H1 (cell line): Measurements from ENCODE around the gene PRR5L. TPM values are rescaled to one million over a fixed set of nuclear protein-coding genes. Genes with fewer than 3 reads are reported as not detected.
A peak's percentile ranks its signal among the peaks of the same experiment; 100 is the strongest.

Source experiments
- CTCF ChIA-PET: fragments of 300-600 bp; sonication (Branson Sonifier 250); formaldehyde crosslinking; loops from one replicate; lab custom pipeline; 2021; ENCODE audit not compliant: partially characterized antibody; lab: Charles Lee
- POLR2A ChIA-PET: fragments of 300-600 bp; sonication (Branson Sonifier 250); formaldehyde crosslinking; loops from one replicate; lab custom pipeline; 2021; ENCODE audit warnings: inconsistent platforms; ENCODE audit not compliant: partially characterized antibody; lab: Charles Lee
- DNase-seq, 2 experiments: peaks; one replicate each; pipeline versions ENCODE4 v3.0.0 to v3.0.0-alpha.2; 2010 to 2022; ENCODE audit warnings: low spot score in 2 of 2, low read depth in 1 of 2, mixed read lengths in 1 of 2
- FAIRE-seq: peaks from 2 replicates; lab custom pipeline; 2011; peaks lifted over from hg19 to GRCh38; lab: Jason Lieb, UNC
- H2AFZ ChIP-seq: 2 replicates; pipeline ENCODE4 v1.8.1; 2012; ENCODE audit warnings: low read length, inconsistent platforms
- H2AK5ac ChIP-seq: 2 replicates; pipeline ENCODE4 v1.6.1; 2013; ENCODE audit warnings: low read depth, low read length
- H2BK120ac ChIP-seq: replicated peaks from 2 replicates; pipeline ENCODE3; 2013; ENCODE audit warnings: low read depth, low read length, inconsistent platforms
- H2BK12ac ChIP-seq: 2 replicates; pipeline ENCODE4 v1.6.1; 2013; ENCODE audit warnings: low read depth, low read length
- H2BK15ac ChIP-seq: 2 replicates; pipeline ENCODE4 v1.6.1; 2013; ENCODE audit warnings: low read length
- H2BK20ac ChIP-seq: 2 replicates; pipeline ENCODE4 v1.6.1; 2013; ENCODE audit warnings: low read length
- H2BK5ac ChIP-seq: 2 replicates; pipeline ENCODE4 v1.6.1; 2013; ENCODE audit warnings: low read depth, low read length
- H3K14ac ChIP-seq: 2 replicates; pipeline ENCODE4 v1.6.1; 2013; ENCODE audit warnings: inconsistent platforms; ENCODE audit not compliant: insufficient read length
- H3K18ac ChIP-seq: 2 replicates; pipeline ENCODE4 v1.6.1; 2013; ENCODE audit warnings: low read length; ENCODE audit errors: extremely low read depth
- H3K23ac ChIP-seq: 2 replicates; pipeline ENCODE4 v1.6.1; 2013; ENCODE audit warnings: inconsistent platforms; ENCODE audit not compliant: insufficient read length
- H3K23me2 ChIP-seq: 2 replicates; pipeline ENCODE4 v1.6.1; 2013; ENCODE audit warnings: low read depth, low read length
- H3K27ac ChIP-seq: 2 replicates; pipeline ENCODE4 v1.6.1; 2011; ENCODE audit warnings: low read depth, low read length, inconsistent platforms
- H3K27me3 ChIP-seq, 4 experiments: replicated peaks in 1 of 4; 1 replicate in 1 of 4; 2 replicates in 3 of 4; pipeline versions ENCODE4 v1.6.1 to v1.8.1; 2011 to 2013; ENCODE audit warnings: low read length in 3 of 4, mild to moderate bottlenecking in 3 of 4, inconsistent platforms in 2 of 4, mixed read lengths in 2 of 4, moderate library complexity in 1 of 4; ENCODE audit not compliant: control insufficient read depth in 3 of 4, insufficient read depth in 3 of 4; ENCODE audit errors: extremely low read depth in 1 of 4
- H3K36me3 ChIP-seq, 4 experiments: 2 replicates each; pipeline versions ENCODE4 v1.6.1 to v1.8.1; 2011 to 2013; ENCODE audit warnings: mild to moderate bottlenecking in 4 of 4, low read length in 3 of 4, moderate library complexity in 2 of 4, control low read depth in 1 of 4, inconsistent platforms in 1 of 4; ENCODE audit not compliant: insufficient read depth in 4 of 4, control insufficient read depth in 2 of 4
- H3K4ac ChIP-seq: replicated peaks from 2 replicates; pipeline ENCODE3; 2013; ENCODE audit warnings: low read length, low read depth, mixed read lengths, inconsistent platforms; ENCODE audit not compliant: insufficient read length
- H3K4me1 ChIP-seq, 4 experiments: replicated peaks in 1 of 4; 1 replicate in 1 of 4; 2 replicates in 3 of 4; pipeline versions ENCODE4 v1.6.1 to v1.8.1; 2011 to 2013; ENCODE audit warnings: low read length in 3 of 4, inconsistent platforms in 2 of 4, mixed read lengths in 1 of 4; ENCODE audit not compliant: insufficient read depth in 4 of 4, control insufficient read depth in 3 of 4
- H3K4me2 ChIP-seq, 2 experiments: 2 replicates each; pipeline versions ENCODE4 v1.6.1 to v1.8.1; 2011 to 2013; ENCODE audit warnings: low read depth in 2 of 2, low read length in 2 of 2, control low read depth in 1 of 2, inconsistent platforms in 1 of 2, mild to moderate bottlenecking in 1 of 2; ENCODE audit not compliant: insufficient read depth in 1 of 2
- H3K4me3 ChIP-seq, 4 experiments: fragments of 200-600, 300-600 bp in 1 of 4; sonication (generic), shearing (Covaris generic), sonication (Bioruptor Twin) in 1 of 4; 2 replicates each; pipeline versions ENCODE4 v1.5.1 to v1.8.1; 2011 to 2016; ENCODE audit warnings: low read length in 4 of 4, low read depth in 3 of 4, control low read depth in 2 of 4, inconsistent platforms in 2 of 4, mild to moderate bottlenecking in 2 of 4, mixed read lengths in 1 of 4, moderate library complexity in 1 of 4; ENCODE audit not compliant: insufficient read depth in 2 of 4; ENCODE audit errors: extremely low read depth in 1 of 4
- H3K56ac ChIP-seq: replicated peaks from 2 replicates; pipeline ENCODE3; 2013; ENCODE audit warnings: low read depth, mild to moderate bottlenecking, mixed read lengths, low read length, inconsistent platforms; ENCODE audit not compliant: insufficient read length
- H3K79me1 ChIP-seq: 2 replicates; pipeline ENCODE4 v1.6.1; 2013; ENCODE audit warnings: low read depth, low read length, control low read depth
- H3K79me2 ChIP-seq, 2 experiments: 2 replicates each; pipeline versions ENCODE4 v1.6.1 to v1.8.1; 2012 to 2013; ENCODE audit warnings: low read length in 2 of 2, mild to moderate bottlenecking in 2 of 2, inconsistent platforms in 1 of 2; ENCODE audit not compliant: insufficient read depth in 2 of 2, control insufficient read depth in 1 of 2
- H3K9ac ChIP-seq, 4 experiments: replicated peaks in 1 of 4; 1 replicate in 1 of 4; 2 replicates in 3 of 4; pipeline versions ENCODE4 v1.6.1 to v1.8.1; 2011 to 2013; ENCODE audit warnings: low read depth in 3 of 4, low read length in 3 of 4, control low read depth in 2 of 4, mild to moderate bottlenecking in 2 of 4, moderate library complexity in 2 of 4, inconsistent platforms in 1 of 4; ENCODE audit errors: extremely low read depth in 1 of 4
- H3K9me3 ChIP-seq, 2 experiments: 2 replicates each; pipeline versions ENCODE4 v1.6.1 to v1.8.1; 2012 to 2013; ENCODE audit warnings: mild to moderate bottlenecking in 2 of 2, moderate library complexity in 2 of 2, control low read depth in 1 of 2, inconsistent platforms in 1 of 2, low read depth in 1 of 2, low read length in 1 of 2, mixed read lengths in 1 of 2; ENCODE audit not compliant: insufficient read depth in 2 of 2
- H4K20me1 ChIP-seq, 2 experiments: replicated peaks in 1 of 2; 2 replicates each; pipeline versions ENCODE3 to v1.8.1; 2011 to 2013; ENCODE audit warnings: inconsistent platforms in 2 of 2, low read length in 2 of 2, mild to moderate bottlenecking in 1 of 2; ENCODE audit not compliant: insufficient read depth in 2 of 2, control insufficient read depth in 1 of 2
- H4K5ac ChIP-seq: 2 replicates; pipeline ENCODE4 v1.6.1; 2013; ENCODE audit warnings: low read length, low read depth, mixed read lengths, inconsistent platforms; ENCODE audit not compliant: insufficient read length
- H4K8ac ChIP-seq: 2 replicates; pipeline ENCODE4 v1.8.0; 2013; ENCODE audit warnings: mild to moderate bottlenecking, moderate library complexity, low read length, inconsistent platforms; ENCODE audit not compliant: insufficient read depth; ENCODE audit errors: extremely low read depth
- H4K91ac ChIP-seq: replicated peaks from 2 replicates; pipeline ENCODE3; 2013; ENCODE audit warnings: low read length, mixed read lengths, inconsistent platforms; ENCODE audit not compliant: insufficient read length
- CBX8 ChIP-seq: fragments of 300-800, 300-1000 bp; sonication (generic); IDR thresholded peaks from 2 replicates; pipeline ENCODE4 v1.7.1; 2016; ENCODE audit warnings: low read depth, low read length, borderline replicate concordance
- CTCF ChIP-seq, 3 experiments: IDR thresholded peaks; 1 replicate in 2 of 3; 2 replicates in 1 of 3; pipeline versions ENCODE4 v1.5.1 to v1.6.1; 2011; ENCODE audit warnings: low read length in 3 of 3, mild to moderate bottlenecking in 3 of 3, inconsistent platforms in 2 of 3, low read depth in 1 of 3, moderate library complexity in 1 of 3; ENCODE audit not compliant: insufficient read depth in 1 of 3; ENCODE audit errors: control extremely low read depth in 1 of 3
- MAX ChIP-seq: IDR thresholded peaks from 2 replicates; pipeline ENCODE4 v1.6.1; 2012; ENCODE audit warnings: inconsistent platforms
- POLR2A ChIP-seq, 2 experiments: IDR thresholded peaks; 1 replicate in 1 of 2; 2 replicates in 1 of 2; pipeline ENCODE4 v1.6.1; 2011; ENCODE audit warnings: low read depth in 2 of 2, low read length in 2 of 2, mild to moderate bottlenecking in 2 of 2; ENCODE audit errors: control extremely low read depth in 1 of 2
- RAD21 ChIP-seq, 2 experiments: IDR thresholded peaks in 1 of 2; conservative IDR thresholded peaks in 1 of 2; 2 replicates each; pipeline ENCODE4 v1.6.1; 2011; ENCODE audit warnings: low read depth in 2 of 2, low read length in 2 of 2, improper control_type of control experiment in 1 of 2, inconsistent platforms in 1 of 2, mild to moderate bottlenecking in 1 of 2, moderate library complexity in 1 of 2
- TAF7 ChIP-seq: optimal IDR thresholded peaks from 2 replicates; pipeline ENCODE3; 2011; ENCODE audit warnings: low read depth, mild to moderate bottlenecking, inconsistent platforms, low read length, moderate library complexity, borderline replicate concordance
- YY1 ChIP-seq: IDR thresholded peaks from 2 replicates; pipeline ENCODE4 v1.6.1; 2011; ENCODE audit warnings: low read depth, mild to moderate bottlenecking, low read length
- WGBS, 2 experiments: shearing (Covaris generic) in 1 of 2; methylation state at CpG; one replicate each; pipeline versions ENCODE4 v1.1.6 to v1.1.7; 2013 to 2015; ENCODE audit warnings: low lambda C conversion rate in 2 of 2, mixed read lengths in 2 of 2, inconsistent platforms in 1 of 2, low coverage in 1 of 2, missing lambda C conversion rate in 1 of 2; ENCODE audit not compliant: insufficient replicate concordance in 2 of 2, insufficient coverage in 1 of 2, insufficient read length in 1 of 2; ENCODE audit errors: extremely low coverage in 1 of 2, missing lambda C conversion rate in 1 of 2; 5-methylcytosine and 5-hydroxymethylcytosine counted together
- polyA plus RNA-seq, 7 experiments: library from polyadenylated mRNA; depleted of rRNA in 3 of 7; stranded (reverse) in 5 of 7; unstranded in 2 of 7; fragments of >200 nt in 5 of 7; fragments of 200-250 nt in 2 of 7; gene quantifications; 1 replicate in 5 of 7; 2 replicates in 1 of 7; 4 replicates in 1 of 7; pipeline versions ENCODE4 v1.2.1 to v1.2.3, GENCODE V29; 2011 to 2013; ENCODE audit warnings: missing spikeins in 2 of 7, mixed read lengths in 2 of 7
- total RNA-seq: library from RNA; stranded (reverse); fragmentation: NEBNext Ultra II Directional; extraction: Animal tissue kit (Norgen Biotek cat#: 25700); gene quantifications from 2 replicates; pipeline ENCODE4 v1.2.1, GENCODE V29; 2021
- TF ChIP-seq, protein P1 (sequence below): IDR thresholded peaks from 2 replicates; pipeline ENCODE4 v1.6.1; 2011; ENCODE audit warnings: low read depth, mild to moderate bottlenecking, low read length; ENCODE audit not compliant: insufficient read depth

Gene PRR5L
- total and polyA plus RNA-seq, 2 of the 8 experiments (the other 6 are each of a cell fraction or from before 2014, with no cell fraction given) = 6.6 to 10.1 TPM

- Histone ChIP-seq H3K23ac (no peak overlapping the region), H2BK120ac (no peak overlapping the region), H2BK12ac (no peak overlapping the region), H4K5ac (no peak overlapping the region), H3K4ac (no peak overlapping the region), H3K4me3 (no peak overlapping the region), H3K9ac (no peak overlapping the region), H3K18ac (no peak overlapping the region), H3K27me3 (no peaks in the 10 kb centered on the region; a peak in 2 of 7 replicates), H3K79me1 (no peaks in the 10 kb centered on the region), H4K20me1 (no peaks in the 10 kb centered on the region), H3K23me2 (no peaks in the 10 kb centered on the region), H3K79me2 (no peaks in the 10 kb centered on the region), H3K4me2 (no peak overlapping the region), H3K27ac (no peak overlapping the region), H3K36me3 (no peaks in the 10 kb centered on the region), H2BK20ac (no peak overlapping the region), H2BK15ac (peak overlapping the region; percentile 31; the same call in 1 of the 2 replicates), H3K9me3 (peaks cover 2 to 4% of the 10 kb centered on the region in 2 experiments; a peak in 1 of 4 replicates), H2AFZ (no peak overlapping the region), H4K91ac (no peak overlapping the region), H3K56ac (no peak overlapping the region), H3K14ac (no peak overlapping the region), H4K8ac (no peak overlapping the region), H2BK5ac (no peak overlapping the region), H2AK5ac (no peak overlapping the region), H3K4me1 (peaks cover 0 to 1% (median 0%) of the 10 kb centered on the region in 4 experiments; a peak in 1 of 7 replicates)
- peak; percentile 45 for FAIRE-seq
- DNase-seq = peak; percentile 36 to 73
- WGBS, 2 experiments = 46% methylated on average over 12 of the region's 12 CpGs; no CpG with 5 or more reads in 1 of the 2 experiments
- POLR2A ChIA-PET = interaction anchor here (0.9 kb wide), 1 partner anchor 189 kb away, joined by 5 read pairs; no protein-coding TSS in a partner anchor
- CTCF ChIA-PET = interaction anchor here (0.6 to 6.0 kb wide), 50 partner anchors 8 to 913 kb away, joined by 3 to 42 read pairs (median 5); partner anchors contain the start of gene FJX1
- no peak for TF ChIP-seq POLR2A (IDR thresholded peaks at IDR 0.05; ENCODE audit: control extremely low read depth in 1 of 2, low read depth in 2 of 2, low read length in 2 of 2)
- TF ChIP-seq CBX8 = no peak
- TF ChIP-seq, protein P1, sequence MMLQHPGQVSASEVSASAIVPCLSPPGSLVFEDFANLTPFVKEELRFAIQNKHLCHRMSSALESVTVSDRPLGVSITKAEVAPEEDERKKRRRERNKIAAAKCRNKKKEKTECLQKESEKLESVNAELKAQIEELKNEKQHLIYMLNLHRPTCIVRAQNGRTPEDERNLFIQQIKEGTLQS = no peak
- TF ChIP-seq YY1 = no peak
- peak; percentile 84 to 89 for TF ChIP-seq RAD21 (IDR thresholded peaks at IDR 0.05 in 1 of 2, conservative IDR thresholded peaks at IDR 0.05 in 1 of 2; ENCODE audit: low read depth in 2 of 2, low read length in 2 of 2)
- TF ChIP-seq CTCF (IDR thresholded peaks at IDR 0.05; ENCODE audit: control extremely low read depth in 1 of 3, insufficient read depth in 1 of 3, low read depth in 1 of 3, low read length in 3 of 3) = peak; percentile 59 to 87 (median 80)
- TF ChIP-seq TAF7 = no peak
- peak; percentile 64 for TF ChIP-seq MAX
These were observed 37.2 kb upstream of the PRR5L start for GRCh38 chr11:36258730-36259360.
